ENCODE data around the gene RBM33. TPM values are rescaled to one million over a fixed set of nuclear protein-coding genes. Genes with fewer than 3 reads are reported as not detected.

Gene RBM33
- total and polyA plus RNA-seq, 2 of the 8 experiments (the other 6 are each of a cell fraction or from before 2014, with no cell fraction given): 16.5 to 64.6 TPM

DNA sequence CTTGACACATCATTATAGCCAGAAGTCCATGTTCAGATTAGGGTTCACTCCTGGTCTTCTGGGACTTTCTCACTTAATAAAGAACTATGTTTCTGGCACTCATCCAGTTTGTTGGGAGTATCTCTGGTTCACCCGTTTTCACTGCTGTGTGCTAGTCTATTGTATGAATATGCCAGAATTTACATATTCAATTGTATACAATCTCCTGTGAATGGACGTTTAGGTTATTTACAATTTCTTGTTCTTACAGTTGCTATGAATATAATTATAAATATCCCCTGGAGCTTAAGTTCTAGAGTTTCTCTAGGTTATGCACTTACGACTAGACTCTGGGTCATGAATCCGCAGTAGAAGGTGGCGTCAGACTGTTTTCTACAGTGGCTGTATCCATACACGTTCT, 20.0 kb upstream of the RBM33 start:
- Histone ChIP-seq H2BK120ac (replicated peaks; ENCODE audit: low read depth, low read length) (no peak overlapping the region), H4K91ac (replicated peaks; ENCODE audit: insufficient read length, low read length) (no peak overlapping the region), H3K27ac (ENCODE audit: low read depth, low read length) (no peak overlapping the region), H2AK5ac (ENCODE audit: low read depth, low read length) (no peak overlapping the region), H3K23ac (ENCODE audit: insufficient read length) (no peak overlapping the region), H2BK20ac (ENCODE audit: low read length) (no peak overlapping the region), H3K79me1 (ENCODE audit: low read depth, low read length) (peaks cover 2% of the 10 kb centered on the region; the same call in 1 of the 2 replicates), H3K4ac (replicated peaks; ENCODE audit: insufficient read length, low read depth, low read length) (no peak overlapping the region), H3K27me3 (replicated peaks in 1 of 4; ENCODE audit: control insufficient read depth in 3 of 4, extremely low read depth in 1 of 4, insufficient read depth in 3 of 4, low read length in 3 of 4) (no peaks in the 10 kb centered on the region), H2AFZ (ENCODE audit: low read length) (no peak overlapping the region), H2BK15ac (ENCODE audit: low read length) (no peak overlapping the region), H3K4me1 (replicated peaks in 1 of 4; ENCODE audit: control insufficient read depth in 3 of 4, insufficient read depth in 4 of 4, low read length in 3 of 4) (no peaks in the 10 kb centered on the region), H3K14ac (ENCODE audit: insufficient read length) (no peak overlapping the region), H3K9ac (replicated peaks in 1 of 4; ENCODE audit: extremely low read depth in 1 of 4, low read depth in 3 of 4, low read length in 3 of 4) (no peak overlapping the region), H2BK12ac (ENCODE audit: low read depth, low read length) (no peak overlapping the region), H4K5ac (ENCODE audit: insufficient read length, low read depth, low read length) (no peak overlapping the region), H3K79me2 (ENCODE audit: control insufficient read depth in 1 of 2, insufficient read depth in 2 of 2, low read length in 2 of 2) (no peaks in the 10 kb centered on the region), H3K56ac (replicated peaks; ENCODE audit: insufficient read length, low read depth, low read length) (no peak overlapping the region), H2BK5ac (ENCODE audit: low read depth, low read length) (no peak overlapping the region), H3K9me3 (ENCODE audit: insufficient read depth in 2 of 2, low read depth in 1 of 2, low read length in 1 of 2) (peaks cover 0 to 3% of the 10 kb centered on the region in 2 experiments; a peak in 1 of 4 replicates), H3K4me2 (ENCODE audit: insufficient read depth in 1 of 2, low read depth in 2 of 2, low read length in 2 of 2) (no peak overlapping the region), H3K18ac (ENCODE audit: extremely low read depth, low read length) (no peak overlapping the region), H4K8ac (ENCODE audit: extremely low read depth, insufficient read depth, low read length) (no peak overlapping the region), H3K36me3 (ENCODE audit: control insufficient read depth in 2 of 4, insufficient read depth in 4 of 4, low read length in 3 of 4) (no peaks in the 10 kb centered on the region), H3K23me2 (ENCODE audit: low read depth, low read length) (no peaks in the 10 kb centered on the region; the same call in 1 of the 2 replicates), H3K4me3 (ENCODE audit: extremely low read depth in 1 of 4, insufficient read depth in 2 of 4, low read depth in 3 of 4, low read length in 4 of 4) (no peak overlapping the region), H4K20me1 (replicated peaks in 1 of 2; ENCODE audit: control insufficient read depth in 1 of 2, insufficient read depth in 2 of 2, low read length in 2 of 2) (no peaks in the 10 kb centered on the region)
- ChIA-PET CTCF (ENCODE audit: partially characterized antibody) (interaction anchor here (0.6 kb wide), 1 partner anchor 26 kb away, joined by 3 read pairs; no protein-coding TSS in a partner anchor), POLR2A (ENCODE audit: partially characterized antibody) (interaction anchor here (1.7 kb wide), 1 partner anchor 20 kb away, joined by 4 read pairs; the partner anchor contains the start of gene RBM33)
- FAIRE-seq (no peak), DNase-seq (ENCODE audit: low read depth in 1 of 2, low spot score in 2 of 2) (no peak)
- 87% methylated on average over 6 of the region's 6 CpGs; no CpG with 5 or more reads in 1 of the 2 experiments for WGBS, 2 experiments (ENCODE audit: extremely low coverage in 1 of 2, insufficient coverage in 1 of 2, insufficient read length in 1 of 2, insufficient replicate concordance in 2 of 2, low coverage in 1 of 2, low lambda C conversion rate in 2 of 2, missing lambda C conversion rate in 1 of 2)
- TF ChIP-seq BCL11A (IDR thresholded peaks at IDR 0.05; ENCODE audit: low read depth in 2 of 2, low read length in 2 of 2) (no peak), SIX5 (IDR thresholded peaks at IDR 0.05; ENCODE audit: low read depth, low read length) (no peak), JUN (IDR thresholded peaks at IDR 0.05; ENCODE audit: low read depth, low read length) (no peak), TBP (IDR thresholded peaks at IDR 0.05; ENCODE audit: low read depth, low read length) (no peak), SP1 (IDR thresholded peaks at IDR 0.05; ENCODE audit: low read depth, low read length) (no peak), MAFK (IDR thresholded peaks at IDR 0.05; ENCODE audit: low read depth, low read length) (no peak), E2F6 (IDR thresholded peaks at IDR 0.05) (no peak), HDAC6 (IDR thresholded peaks at IDR 0.05; ENCODE audit: low read depth, low read length) (no peak), RAD21 (IDR thresholded peaks at IDR 0.05 in 1 of 2, conservative IDR thresholded peaks at IDR 0.05 in 1 of 2; ENCODE audit: low read depth in 2 of 2, low read length in 2 of 2) (no peak), KDM1A (IDR thresholded peaks at IDR 0.05; ENCODE audit: borderline replicate concordance, low read length) (no peak), NRF1 (IDR thresholded peaks at IDR 0.05; ENCODE audit: low read depth, low read length) (no peak), TAF1 (IDR thresholded peaks at IDR 0.05; ENCODE audit: low read depth, low read length) (no peak), CEBPB (IDR thresholded peaks at IDR 0.05; ENCODE audit: low read depth, low read length) (no peak), JUND (IDR thresholded peaks at IDR 0.05; ENCODE audit: low read length) (no peak), NANOG (IDR thresholded peaks at IDR 0.05; ENCODE audit: insufficient read depth, low read depth, low read length, poor library complexity, severe bottlenecking) (no peak)
